Loucy (cell line): Measurements from ENCODE around the gene ENTREP3.

Experiments used
- EZH2phosphoT487 ChIP-seq: fragments of 200-600 bp; IDR thresholded peaks from 2 replicates; pipeline ENCODE4 v1.6.1; 2018; ENCODE audit warnings: antibody characterized with exemption, mild to moderate bottlenecking, moderate library complexity, borderline replicate concordance
- TF ChIP-seq, protein P1 (sequence below): fragments of 200-600 bp; sonication (generic); conservative IDR thresholded peaks from 2 replicates; pipeline ENCODE4 v1.5.1; 2014; ENCODE audit warnings: mild to moderate bottlenecking, antibody characterized with exemption, low read length

DNA sequence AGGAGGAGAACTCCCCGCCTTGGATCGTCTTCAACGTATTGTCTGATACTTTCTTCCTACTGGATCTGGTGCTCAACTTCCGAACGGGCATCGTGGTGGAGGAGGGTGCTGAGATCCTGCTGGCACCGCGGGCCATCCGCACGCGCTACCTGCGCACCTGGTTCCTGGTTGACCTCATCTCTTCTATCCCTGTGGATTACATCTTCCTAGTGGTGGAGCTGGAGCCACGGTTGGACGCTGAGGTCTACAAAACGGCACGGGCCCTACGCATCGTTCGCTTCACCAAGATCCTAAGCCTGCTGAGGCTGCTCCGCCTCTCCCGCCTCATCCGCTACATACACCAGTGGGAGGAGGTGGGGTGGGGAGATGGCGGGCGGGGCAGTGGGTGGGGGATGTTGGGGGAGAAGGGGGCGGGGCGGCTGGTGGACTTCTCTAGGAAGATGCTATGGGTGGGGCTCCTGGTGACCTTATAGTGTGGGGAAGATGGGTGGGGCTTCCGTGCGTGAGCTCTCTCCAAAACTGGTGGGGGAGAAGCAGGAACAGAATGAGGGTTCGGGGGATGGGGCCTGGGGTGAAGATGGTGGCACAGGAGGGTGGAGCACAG is 27.3 kb upstream of the ENTREP3 start:
- TF ChIP-seq, protein P1, sequence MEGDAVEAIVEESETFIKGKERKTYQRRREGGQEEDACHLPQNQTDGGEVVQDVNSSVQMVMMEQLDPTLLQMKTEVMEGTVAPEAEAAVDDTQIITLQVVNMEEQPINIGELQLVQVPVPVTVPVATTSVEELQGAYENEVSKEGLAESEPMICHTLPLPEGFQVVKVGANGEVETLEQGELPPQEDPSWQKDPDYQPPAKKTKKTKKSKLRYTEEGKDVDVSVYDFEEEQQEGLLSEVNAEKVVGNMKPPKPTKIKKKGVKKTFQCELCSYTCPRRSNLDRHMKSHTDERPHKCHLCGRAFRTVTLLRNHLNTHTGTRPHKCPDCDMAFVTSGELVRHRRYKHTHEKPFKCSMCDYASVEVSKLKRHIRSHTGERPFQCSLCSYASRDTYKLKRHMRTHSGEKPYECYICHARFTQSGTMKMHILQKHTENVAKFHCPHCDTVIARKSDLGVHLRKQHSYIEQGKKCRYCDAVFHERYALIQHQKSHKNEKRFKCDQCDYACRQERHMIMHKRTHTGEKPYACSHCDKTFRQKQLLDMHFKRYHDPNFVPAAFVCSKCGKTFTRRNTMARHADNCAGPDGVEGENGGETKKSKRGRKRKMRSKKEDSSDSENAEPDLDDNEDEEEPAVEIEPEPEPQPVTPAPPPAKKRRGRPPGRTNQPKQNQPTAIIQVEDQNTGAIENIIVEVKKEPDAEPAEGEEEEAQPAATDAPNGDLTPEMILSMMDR = no peak
- no peak for TF ChIP-seq EZH2phosphoT487
